GM19099 (cell line): ENCODE results near the gene BRF1.

Source experiments
- POLR2A ChIP-seq: IDR thresholded peaks from 3 replicates; pipeline ENCODE4 v1.6.1; 2011; ENCODE audit warnings: low read depth; ENCODE audit not compliant: insufficient read length; ENCODE audit errors: extremely low read depth

The BRF1 gene

DNA sequence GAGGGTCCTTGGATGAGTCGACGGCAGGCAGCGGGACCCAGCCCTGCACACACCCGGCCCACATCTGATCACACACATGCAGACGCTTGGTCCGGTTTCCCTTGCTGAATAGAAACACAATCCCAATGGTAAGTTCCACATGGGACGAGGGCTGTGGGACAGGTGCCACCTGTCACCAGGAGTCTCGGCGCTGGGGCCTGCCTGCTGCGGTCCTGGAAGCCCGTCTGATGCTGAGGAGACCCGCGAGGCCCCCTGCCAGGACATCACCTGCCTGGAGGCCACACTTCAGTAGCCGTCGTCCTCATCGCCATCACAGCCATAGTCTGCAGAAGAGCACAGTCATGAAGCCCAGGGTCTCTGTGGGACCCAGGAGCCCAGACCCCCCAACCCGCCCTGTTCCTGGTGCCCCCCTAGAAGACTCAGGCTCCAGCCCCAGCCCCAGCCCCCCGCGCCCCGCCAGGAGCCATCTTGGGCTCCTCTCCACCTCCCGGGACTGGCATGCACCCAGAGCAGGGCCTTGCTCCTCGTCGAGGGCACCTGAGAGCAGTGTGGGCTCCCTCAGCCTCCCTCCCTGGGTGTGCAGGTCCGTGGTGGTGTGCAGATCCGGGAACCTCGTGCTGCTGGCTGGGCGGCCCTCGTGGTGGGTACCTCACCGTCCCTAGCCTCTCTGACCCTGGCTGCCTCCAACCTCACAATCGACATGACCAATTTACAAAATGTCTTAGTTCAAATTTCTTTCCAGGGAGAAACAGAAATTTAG is 90.4 kb downstream of the BRF1 start:
- no peak for TF ChIP-seq POLR2A

DNA sequence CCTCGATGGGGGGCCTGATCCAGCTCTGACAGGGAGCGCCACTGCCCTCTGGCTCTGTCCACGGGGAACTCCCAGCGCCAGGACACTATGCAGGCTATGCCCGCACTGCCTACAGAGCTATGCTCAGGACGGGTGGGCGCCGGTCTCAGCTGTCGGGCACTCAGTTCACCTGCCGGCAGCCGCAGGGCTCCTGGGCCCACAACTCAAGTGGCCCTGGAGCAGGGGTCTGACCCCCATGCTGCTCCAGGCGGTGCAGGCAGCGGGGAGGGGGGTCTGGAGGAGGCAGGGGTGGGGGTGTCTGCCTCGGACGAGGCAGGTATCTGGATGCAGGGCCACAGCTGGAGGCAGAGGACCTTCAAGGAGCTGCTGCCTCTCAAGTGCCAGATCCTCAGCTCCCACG is 91.2 kb downstream of the BRF1 start:
- no peak for TF ChIP-seq POLR2A

DNA sequence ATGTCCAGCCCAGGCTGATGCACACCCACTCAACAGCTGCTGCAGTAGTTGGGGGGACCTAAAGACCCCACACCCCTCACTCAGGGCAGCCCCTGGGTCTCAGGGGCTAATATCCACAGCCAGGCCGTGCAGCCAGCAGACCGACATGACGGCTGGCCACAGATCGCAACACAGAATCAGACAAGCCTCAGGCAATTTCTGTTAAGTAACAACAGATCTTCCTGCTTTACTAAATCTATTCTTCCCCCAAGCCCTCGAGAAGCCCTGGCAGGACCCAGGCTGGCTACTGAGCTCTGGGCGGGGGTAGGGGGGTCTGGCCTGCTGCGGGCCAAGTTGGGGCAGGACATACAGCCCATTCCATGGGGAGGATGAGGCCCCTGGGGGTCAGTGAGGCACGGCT is 91.7 kb downstream of the BRF1 start:
- TF ChIP-seq POLR2A = no peak

DNA sequence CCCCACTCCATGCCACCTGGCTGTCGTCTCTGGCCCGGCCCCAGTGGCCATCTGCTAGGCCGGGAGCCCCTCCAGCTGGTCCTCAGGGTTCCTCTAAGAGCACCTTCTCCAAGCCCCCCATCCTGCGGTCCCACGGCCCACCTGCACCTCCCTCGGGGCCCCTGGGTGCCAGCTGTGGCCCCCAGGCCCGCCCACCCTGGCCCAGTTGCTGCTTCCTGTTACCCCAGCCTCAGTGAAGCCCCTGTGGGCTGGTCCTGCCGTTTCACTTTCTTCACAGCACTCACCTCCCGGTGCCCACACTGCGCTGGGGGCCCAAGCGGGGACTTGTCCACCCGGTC is 92.1 kb downstream of the BRF1 start:
- TF ChIP-seq POLR2A = no peak

DNA sequence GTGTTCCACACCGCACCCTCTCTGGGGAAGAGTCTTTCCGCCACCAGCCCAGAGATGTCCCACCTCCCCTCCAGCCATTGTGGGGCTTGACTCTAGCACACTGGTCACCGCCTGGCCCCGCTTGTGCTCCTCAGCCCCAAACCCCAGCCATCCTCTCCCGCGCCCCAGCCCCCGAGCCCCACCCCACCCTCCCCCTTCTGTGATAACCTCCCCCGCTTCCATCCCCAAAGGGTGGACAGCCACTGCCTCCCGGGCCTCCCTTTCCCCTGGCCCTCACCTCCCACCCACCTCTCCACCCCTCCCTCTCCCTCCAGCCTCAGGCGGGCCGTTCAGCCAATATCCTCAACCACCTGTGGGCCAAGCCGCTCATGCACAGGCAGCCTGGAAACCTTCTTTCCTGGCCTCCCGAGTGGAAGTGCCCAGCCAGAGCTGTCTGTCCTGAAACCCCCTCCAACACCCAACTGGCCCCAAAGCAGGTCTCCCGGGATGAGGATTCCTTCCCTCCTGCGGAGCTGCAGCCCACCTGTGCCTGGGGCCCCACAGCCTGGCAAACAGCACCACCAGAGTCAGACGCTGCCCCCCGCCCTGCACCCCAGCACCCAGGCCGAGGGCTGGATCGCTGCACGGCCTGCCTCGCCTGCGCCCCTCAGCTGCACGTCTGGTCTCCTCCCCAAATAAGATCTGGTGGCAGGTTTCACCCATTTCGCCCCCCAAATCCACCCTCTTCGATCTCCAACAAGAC is 92.6 kb downstream of the BRF1 start:
- TF ChIP-seq POLR2A = no peak

DNA sequence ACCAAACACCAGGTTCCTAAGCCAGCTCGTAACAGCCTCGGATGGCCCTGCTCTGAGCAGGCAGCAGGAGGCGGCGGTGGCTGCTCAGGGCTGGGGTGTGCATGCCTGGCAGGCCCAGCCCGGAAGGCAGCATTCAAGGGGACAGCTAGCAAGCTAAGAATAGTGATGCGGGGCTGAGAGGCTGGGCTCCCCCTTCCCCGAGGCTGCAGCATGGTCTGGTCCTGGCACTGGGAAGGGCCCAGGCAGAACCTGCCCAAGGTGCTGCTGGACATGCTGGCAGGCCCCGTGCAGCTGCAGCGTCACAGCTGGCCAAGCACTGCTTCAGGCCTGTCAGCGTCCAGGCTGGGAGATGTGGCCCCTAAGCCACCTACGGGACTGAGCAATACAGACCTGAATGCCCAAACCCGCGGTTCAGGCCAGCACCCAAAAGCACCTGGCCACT is 93.3 kb downstream of the BRF1 start:
- TF ChIP-seq POLR2A = no peak

DNA sequence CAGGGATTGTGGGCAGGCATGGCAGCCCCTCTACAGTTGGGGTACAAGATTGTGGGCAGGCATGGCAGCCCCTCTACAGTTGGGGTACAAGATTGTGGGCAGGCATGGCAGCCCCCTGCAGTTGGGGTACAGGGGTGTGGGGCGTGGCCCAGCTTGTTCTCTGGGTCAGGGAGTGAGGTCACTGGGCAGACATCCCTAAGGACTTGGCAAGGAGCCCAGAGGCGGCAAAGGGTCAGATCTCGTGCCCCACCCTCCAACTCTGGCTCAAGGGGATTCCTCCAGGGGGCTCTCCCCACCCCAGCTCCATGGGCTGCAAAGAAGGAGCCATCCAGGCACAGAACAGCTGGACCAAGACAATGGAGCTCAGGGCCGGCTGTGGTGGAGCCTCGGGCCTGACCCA is 93.9 kb downstream of the BRF1 start:
- TF ChIP-seq POLR2A = no peak

DNA sequence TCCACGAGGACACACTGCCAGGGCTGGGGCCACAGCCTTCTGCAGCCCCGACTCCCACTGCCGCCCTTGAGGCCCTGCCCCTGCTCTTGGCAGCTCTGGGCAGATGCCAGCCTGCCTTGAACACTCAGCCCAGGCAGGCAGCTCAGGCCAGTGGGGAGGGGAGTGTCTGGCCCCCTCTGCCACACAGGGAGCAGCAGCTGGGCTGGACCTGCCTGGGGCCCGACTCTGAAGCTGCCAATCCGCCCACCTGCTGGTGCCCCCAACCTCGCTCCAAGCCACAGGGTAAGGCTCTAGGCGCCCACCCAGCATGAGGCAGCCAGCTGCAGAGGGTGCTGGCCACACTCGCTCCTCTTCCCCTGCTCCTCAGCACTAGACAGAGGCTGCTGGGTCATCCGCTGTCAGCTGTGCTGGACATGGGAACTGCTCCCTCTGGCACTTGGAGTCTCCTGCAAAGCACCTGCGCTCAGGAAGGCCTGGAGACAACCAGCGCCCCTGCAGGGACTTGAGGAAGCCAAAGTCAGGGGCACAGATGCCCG is 95.1 kb downstream of the BRF1 start:
- no peak for TF ChIP-seq POLR2A

DNA sequence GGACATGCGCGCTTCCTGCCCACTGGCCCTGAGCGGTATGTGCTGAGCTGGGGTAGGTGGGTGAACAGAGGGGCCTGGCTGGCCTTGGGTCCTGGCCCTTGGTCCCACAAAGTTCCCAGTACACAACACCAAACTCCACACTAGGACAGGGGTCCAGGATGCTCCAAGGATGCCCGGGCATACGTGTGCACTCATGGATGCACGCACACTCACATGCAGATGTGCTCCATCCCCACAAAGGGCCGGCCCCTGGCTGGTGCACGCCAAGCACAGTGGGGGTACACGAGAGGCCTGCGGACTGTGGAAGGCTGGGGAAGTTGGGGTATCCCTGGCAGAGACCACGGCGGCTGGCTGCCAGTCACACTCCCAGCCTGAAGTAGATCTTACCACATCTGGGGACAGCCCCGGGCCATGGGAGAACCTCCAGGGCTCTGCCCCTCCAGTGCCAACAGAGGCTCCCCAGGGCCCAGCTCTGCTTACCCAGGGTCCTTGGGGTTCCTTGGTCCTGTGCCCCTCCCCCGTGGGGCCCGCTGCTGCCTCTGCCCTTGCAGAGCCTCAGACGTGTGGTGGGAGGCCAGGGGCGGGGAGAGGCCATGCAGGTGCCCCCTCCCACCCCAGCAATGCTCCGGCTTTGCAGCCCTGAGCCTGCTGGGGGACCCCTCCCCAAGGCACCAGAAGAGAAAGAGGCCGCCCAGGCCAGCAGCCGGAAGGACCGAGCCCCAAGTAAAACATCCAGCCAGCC is 95.7 kb downstream of the BRF1 start:
- no peak for TF ChIP-seq POLR2A

DNA sequence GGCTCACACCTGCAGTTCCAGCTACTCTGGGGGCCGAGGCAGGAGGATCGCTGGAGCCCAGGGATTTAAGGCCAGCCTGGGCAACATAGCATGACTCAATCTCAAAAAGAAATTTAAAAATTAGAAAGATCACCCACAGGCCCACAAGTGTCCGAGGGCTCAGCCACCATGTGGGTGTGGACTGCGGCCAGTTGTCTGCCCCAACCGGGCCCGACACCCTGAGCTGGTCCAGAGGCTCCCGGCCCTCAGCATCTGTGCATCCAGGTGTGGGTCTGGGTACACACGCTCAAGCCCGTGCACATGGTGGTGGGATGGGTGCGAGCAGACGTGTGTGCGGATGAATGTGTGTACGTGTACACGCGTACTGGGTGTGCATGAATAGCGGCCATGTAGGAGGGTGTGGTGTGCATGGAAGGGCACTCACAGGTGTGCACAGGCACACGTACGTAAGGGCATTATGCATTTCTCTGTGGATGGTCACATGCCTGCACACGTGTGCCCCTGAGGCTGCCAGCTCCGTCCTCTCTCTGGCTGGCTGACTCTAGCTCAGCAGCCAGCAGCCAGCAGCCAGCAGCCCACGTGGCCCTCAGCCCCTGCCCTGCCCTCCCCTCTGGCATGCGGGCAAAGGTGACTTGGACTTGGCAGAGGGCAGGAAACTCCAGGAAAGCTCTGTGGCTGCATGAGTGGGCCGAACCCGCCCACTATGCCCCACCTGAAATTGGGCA is 96.4 kb downstream of the BRF1 start:
- no peak for TF ChIP-seq POLR2A

DNA sequence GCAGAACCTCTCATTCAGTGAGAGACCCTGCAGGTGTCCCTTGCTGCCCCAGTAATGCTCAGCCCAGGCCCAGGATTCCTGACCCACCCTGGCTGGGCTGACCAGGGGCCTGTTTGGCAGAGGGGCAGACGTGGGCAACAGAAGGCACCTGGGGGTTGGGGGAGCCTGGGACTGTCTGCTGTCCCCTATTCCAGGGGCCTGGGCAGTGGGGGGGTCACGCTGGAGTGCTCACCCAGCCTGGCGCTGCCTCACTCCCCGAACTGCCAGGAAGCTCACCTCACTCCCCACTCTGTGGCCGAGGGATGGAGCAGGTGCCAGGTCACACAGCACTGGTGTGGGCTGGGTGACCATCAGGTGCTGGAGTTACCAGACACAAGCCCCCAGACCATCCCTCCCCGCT is 97.1 kb downstream of the BRF1 start:
- TF ChIP-seq POLR2A = no peak

DNA sequence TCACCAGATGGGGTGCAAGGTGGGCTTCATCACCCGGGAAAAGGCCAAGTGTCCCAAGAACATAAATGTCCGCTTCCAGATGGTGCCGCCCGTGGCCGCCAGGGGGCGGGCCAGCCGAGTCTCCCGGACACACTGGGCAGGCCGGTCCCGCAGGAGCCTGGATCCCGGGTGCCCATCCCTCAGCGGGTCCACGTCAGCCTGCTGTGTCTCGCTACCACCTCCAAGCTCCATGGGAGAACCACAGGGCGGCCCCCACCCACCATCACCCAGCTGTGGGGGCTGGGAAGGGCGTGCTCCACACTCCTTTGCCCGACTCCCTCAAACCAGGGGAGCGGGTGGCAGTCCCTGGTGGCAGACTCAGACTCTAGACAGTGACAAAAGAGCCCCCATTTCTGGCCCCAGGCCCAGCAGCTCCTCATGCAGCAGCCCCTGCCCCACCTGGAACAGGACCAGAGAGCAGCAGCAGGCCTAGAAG is 97.7 kb downstream of the BRF1 start:
- no peak for TF ChIP-seq POLR2A

DNA sequence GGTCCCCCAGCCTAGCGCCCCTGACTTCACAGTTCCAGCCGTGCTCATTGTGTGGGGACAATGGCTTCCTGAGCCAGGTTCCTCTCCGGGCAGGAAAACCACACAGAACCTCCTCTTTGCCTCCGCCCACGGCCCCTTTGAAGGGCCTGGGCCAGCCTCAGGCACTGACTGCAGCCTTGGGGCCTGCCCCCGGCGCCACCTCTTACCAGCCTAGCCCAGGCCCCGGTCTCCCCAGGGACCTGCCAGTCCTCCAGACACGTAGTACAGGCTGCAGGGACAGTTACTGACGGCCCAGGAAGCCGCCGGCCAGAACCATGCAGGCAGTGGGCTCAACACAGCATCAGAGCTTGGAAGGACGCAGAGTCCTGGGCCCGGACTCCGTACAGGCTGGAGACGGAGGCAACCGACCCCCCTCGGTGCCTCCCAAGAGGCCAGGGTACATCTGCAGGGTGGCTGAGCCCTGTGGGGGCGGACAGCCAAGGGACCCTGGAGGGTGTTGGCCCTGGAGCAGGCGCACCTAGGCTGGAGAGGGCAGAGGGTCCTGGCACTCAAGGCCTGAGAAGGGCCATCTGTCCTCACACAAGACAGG is 98.8 kb downstream of the BRF1 start:
- TF ChIP-seq POLR2A = no peak

DNA sequence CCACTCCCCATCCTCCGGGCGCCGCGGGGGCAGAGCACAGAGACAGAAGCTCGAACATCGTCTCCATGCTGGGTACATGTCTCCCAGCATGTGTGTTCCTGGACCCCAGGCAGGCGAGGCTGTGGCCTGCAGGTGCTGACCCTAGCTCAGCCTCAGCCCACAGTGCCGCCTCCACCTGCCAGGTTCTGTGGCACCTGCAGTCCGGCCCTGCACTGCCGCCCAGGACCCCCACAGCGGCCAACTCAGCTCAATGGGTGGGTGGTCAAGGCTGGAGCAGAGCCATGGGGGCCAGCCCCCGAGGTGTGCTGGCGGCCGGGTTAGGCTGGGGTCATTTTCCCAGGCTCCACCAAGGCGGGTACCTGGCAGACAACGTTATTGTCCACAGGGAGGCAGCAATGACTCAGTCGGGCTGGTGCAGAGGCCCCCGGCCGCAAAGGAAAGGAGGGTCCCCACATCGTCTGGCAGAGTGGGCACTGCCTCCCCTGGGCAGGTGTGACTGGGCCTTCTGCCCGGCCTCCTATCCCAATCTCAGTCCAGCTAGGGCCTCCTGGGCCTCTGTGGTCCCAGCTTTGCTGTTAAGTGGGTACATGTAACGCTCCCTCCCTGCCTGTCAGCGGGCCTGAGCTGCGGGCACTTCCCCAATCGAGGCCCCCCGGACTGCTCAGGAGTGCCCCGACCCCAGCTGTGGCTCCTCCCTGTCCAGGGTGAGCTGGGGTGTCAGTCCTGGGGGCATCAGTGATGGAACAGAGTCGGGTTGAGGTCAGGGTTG is 99.5 kb downstream of the BRF1 start:
- TF ChIP-seq POLR2A = no peak
